ENCODE data around the gene CIDEB. TPM values are rescaled to one million over a fixed set of nuclear protein-coding genes. Genes with fewer than 3 reads are reported as not detected.

Gene CIDEB
- total RNA-seq, 1 donor from 2014 or later = not detected

DNA sequence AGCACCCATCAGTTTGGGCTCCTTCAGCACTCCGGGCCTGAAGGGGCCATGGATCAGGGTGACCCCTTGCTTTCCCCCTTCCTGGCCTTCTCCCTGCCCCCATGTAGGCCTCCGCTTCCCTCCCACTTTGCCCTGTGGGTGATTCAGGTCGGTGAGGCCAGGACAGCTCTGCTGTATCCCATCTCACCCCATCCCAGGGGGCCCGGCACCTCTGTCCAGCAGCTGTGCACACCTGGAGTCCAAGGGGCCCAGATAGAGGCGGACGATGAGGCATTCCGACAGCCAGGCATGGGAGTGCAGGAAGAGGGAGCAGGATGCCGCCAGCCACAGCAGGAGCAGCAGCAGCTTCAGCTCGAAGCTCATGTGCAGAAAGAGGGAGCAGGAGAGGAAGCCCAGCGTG is 14.9 kb upstream of the CIDEB start:
- Mint-ChIP-seq H3K27me3 (ENCODE audit: unreplicated experiment) (peaks cover 6% of the 10 kb centered on the region), H3K27ac (ENCODE audit: unreplicated experiment) (no peak overlapping the region), H3K9me3 (ENCODE audit: unreplicated experiment) (no peaks in the 10 kb centered on the region), H3K36me3 (ENCODE audit: unreplicated experiment) (no peaks in the 10 kb centered on the region), H3K4me3 (ENCODE audit: unreplicated experiment) (no peak overlapping the region), H3K4me1 (ENCODE audit: unreplicated experiment) (peaks cover 5% of the 10 kb centered on the region)
- TF ChIP-seq, protein P1, sequence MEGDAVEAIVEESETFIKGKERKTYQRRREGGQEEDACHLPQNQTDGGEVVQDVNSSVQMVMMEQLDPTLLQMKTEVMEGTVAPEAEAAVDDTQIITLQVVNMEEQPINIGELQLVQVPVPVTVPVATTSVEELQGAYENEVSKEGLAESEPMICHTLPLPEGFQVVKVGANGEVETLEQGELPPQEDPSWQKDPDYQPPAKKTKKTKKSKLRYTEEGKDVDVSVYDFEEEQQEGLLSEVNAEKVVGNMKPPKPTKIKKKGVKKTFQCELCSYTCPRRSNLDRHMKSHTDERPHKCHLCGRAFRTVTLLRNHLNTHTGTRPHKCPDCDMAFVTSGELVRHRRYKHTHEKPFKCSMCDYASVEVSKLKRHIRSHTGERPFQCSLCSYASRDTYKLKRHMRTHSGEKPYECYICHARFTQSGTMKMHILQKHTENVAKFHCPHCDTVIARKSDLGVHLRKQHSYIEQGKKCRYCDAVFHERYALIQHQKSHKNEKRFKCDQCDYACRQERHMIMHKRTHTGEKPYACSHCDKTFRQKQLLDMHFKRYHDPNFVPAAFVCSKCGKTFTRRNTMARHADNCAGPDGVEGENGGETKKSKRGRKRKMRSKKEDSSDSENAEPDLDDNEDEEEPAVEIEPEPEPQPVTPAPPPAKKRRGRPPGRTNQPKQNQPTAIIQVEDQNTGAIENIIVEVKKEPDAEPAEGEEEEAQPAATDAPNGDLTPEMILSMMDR (IDR thresholded peaks at IDR 0.05) = no peak
- DNase-seq (ENCODE audit: extremely low spot score, unreplicated experiment) = no peak

DNA sequence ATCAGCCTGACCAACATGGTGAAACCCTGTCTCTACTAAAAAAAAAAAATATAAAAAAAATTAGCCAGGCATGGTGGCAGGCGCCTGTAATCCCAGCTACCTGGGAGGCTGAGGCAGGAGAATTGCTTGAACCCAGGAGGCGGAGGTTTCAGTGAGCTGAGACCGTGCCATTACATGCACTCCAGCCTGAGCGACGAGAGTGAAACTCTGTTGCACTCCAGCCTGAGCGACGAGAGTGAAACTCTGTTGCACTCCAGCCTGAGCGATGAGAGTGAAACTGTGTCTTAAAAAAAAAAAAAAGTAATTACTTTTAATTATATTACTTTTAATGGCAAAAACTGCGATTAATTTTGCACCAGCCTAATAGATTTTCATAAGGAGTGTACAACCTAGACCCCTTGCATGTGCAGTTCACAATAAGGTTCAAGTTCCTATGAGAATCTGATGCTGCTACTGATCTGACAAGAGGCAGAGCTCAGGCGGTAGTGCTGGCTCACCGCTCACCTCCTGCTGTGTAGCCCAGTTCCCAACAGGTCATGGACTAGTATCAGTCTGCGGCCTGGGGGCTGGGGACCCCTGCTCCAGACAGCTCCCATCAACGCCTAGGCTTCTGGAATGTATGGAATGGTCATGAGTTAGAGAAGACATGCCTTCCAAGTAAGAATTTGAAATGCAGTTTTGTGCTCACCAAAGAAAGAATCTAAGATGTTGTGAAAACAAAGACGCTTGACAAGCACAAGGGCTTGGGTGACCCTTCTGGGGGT is 13.6 kb upstream of the CIDEB start:
- Mint-ChIP-seq H3K27me3 (ENCODE audit: unreplicated experiment) (peaks cover 6% of the 10 kb centered on the region), H3K4me3 (ENCODE audit: unreplicated experiment) (no peak overlapping the region)
- TF ChIP-seq, protein P1 (IDR thresholded peaks at IDR 0.05) = no peak

DNA sequence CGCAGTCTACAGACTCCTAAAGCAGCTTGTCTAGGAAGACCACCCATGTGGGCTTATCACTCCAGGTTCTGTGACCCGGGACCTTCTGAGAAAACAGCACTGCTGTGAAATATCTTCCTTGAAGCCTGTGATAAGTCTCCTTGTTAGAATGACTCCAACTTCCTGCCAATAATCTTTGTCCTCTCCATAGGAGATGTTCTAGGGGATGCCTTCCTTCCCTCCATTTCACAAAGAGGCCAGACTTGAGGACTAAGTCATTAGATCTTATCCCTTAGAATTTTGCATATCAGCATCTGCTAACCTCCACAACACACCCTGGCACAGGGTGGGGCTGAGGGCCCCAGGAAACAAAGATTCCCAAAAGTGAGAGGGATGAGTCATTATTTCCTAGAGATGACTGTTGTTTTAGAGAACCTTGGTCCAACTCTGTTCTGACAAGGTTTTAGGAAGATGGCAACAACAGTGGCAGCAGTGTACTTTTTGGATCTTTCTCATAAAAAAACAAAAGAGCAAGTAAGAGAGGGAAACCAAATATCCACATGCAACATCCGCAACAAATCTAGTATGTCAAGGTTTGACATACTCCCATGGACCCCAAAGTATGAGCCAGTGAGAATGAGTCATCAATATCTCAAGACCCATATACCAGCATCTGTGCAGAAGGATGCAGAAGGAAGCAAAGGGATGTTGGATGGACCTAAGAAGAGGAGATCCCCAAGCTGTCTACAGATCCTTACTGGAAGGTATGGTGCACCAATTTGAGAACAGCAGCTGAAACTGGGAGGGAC is 9.6 kb upstream of the CIDEB start:
- H3K27ac Mint-ChIP-seq (ENCODE audit: unreplicated experiment) = peak overlapping the region; percentile 8
- H3K9me3 Mint-ChIP-seq (ENCODE audit: unreplicated experiment) = no peaks in the 10 kb centered on the region
- no peak overlapping the region for H3K4me3 Mint-ChIP-seq (ENCODE audit: unreplicated experiment)
- H3K4me1 Mint-ChIP-seq (ENCODE audit: unreplicated experiment) = peaks cover 13% of the 10 kb centered on the region
- peaks cover 6% of the 10 kb centered on the region for H3K27me3 Mint-ChIP-seq (ENCODE audit: unreplicated experiment)
- TF ChIP-seq, protein P1 (IDR thresholded peaks at IDR 0.05) = no peak
- no peak for DNase-seq (ENCODE audit: extremely low spot score, unreplicated experiment)
- no peaks in the 10 kb centered on the region for H3K36me3 Mint-ChIP-seq (ENCODE audit: unreplicated experiment)

More for the DNA sequence above, 13.6 kb upstream of the CIDEB start:
- no peak for DNase-seq (ENCODE audit: extremely low spot score, unreplicated experiment)
- no peaks in the 10 kb centered on the region for H3K36me3 Mint-ChIP-seq (ENCODE audit: unreplicated experiment)
- H3K4me1 Mint-ChIP-seq (ENCODE audit: unreplicated experiment) = peaks cover 13% of the 10 kb centered on the region
- H3K27ac Mint-ChIP-seq (ENCODE audit: unreplicated experiment) = no peak overlapping the region
- no peaks in the 10 kb centered on the region for H3K9me3 Mint-ChIP-seq (ENCODE audit: unreplicated experiment)

DNA sequence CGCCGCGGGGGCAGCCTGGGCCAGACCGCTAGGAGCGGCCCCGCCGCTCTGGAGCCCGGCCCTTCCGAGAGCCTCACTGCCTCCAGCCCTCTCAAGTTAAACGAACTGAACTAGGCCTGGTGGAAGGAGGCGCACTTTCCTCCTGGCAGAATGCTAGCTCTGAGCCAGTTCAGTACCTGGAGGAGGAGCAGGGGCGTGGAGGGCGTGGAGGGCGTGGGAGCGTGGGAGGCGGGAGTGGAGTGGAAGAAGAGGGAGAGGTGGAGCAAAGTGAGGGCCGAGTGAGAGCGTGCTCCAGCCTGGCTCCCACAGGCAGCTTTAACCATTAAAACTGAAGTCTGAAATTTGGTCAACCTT is 8.8 kb upstream of the CIDEB start:
- TF ChIP-seq, protein P1 (IDR thresholded peaks at IDR 0.05) = no peak
- Mint-ChIP-seq H3K27me3 (ENCODE audit: unreplicated experiment) (peaks cover 6% of the 10 kb centered on the region), H3K4me1 (ENCODE audit: unreplicated experiment) (peaks cover 12% of the 10 kb centered on the region), H3K36me3 (ENCODE audit: unreplicated experiment) (no peaks in the 10 kb centered on the region), H3K4me3 (ENCODE audit: unreplicated experiment) (no peak overlapping the region), H3K9me3 (ENCODE audit: unreplicated experiment) (no peaks in the 10 kb centered on the region), H3K27ac (ENCODE audit: unreplicated experiment) (no peak overlapping the region)
- DNase-seq (ENCODE audit: extremely low spot score, unreplicated experiment) = no peak

All from osteocyte (in vitro differentiated cells).